SIG-M5 (cell line): ENCODE measurements around the gene LIN7A.
"Not testable (repeated sequence)": the region's sequence is repeated elsewhere in the genome, so short reads cannot be mapped to it uniquely, and the experiment has no call there.

ENCODE experiments used
- DNase-seq: peaks from one replicate; lab custom pipeline; 2025; lab: John Stamatoyannopoulos, UW

LIN7A gene

DNA sequence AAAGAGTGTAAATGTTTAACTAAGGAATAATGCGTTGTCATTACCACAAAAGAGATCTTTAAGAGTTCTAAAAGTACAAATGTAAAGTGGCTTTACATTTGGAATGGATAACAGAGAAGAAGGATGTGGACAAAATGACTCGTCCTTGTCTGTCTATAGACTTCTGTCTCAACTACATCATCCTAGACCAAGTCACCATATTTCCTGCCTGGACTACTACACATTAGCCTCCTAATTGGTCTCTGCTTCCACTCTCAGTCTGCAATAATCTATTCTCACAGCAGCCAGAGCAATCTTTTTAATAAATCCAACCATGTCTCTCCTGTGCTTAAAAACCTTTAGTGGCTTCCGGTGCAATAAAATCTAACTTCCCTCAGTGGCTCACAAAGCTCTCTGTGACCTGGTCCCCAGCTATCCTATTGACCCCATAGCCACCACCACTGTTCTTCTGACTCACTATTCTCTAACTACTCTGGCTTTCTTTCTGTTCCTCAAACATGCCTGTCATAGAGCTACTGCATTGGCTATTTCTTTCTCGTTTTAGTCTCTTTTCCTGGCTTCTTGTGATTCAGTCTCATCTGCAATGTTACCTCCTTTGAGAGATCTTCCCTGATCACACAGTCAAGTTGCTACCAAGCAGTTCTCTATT lies 130.0 kb downstream of the LIN7A start:
- no peak for DNase-seq

DNA sequence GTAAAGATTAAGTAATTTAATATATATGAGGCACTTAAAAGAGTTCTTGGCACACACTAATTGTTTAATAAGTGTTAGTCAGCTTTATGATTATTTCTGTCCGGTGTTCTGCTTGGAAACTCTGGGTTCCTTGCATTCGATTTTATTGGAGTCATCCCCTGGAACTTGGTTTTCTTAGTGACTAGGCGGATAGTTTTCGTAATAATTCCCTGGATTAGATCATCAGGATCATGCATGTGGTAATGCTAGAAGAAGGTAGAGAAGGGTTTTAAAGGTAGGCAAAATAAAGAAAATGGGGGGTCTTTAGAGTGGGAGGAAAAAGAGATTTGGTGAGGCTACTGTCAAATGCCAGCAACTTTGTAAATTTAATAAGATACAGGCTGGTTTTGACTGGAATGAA lies 132.6 kb downstream of the LIN7A start:
- no peak for DNase-seq

DNA sequence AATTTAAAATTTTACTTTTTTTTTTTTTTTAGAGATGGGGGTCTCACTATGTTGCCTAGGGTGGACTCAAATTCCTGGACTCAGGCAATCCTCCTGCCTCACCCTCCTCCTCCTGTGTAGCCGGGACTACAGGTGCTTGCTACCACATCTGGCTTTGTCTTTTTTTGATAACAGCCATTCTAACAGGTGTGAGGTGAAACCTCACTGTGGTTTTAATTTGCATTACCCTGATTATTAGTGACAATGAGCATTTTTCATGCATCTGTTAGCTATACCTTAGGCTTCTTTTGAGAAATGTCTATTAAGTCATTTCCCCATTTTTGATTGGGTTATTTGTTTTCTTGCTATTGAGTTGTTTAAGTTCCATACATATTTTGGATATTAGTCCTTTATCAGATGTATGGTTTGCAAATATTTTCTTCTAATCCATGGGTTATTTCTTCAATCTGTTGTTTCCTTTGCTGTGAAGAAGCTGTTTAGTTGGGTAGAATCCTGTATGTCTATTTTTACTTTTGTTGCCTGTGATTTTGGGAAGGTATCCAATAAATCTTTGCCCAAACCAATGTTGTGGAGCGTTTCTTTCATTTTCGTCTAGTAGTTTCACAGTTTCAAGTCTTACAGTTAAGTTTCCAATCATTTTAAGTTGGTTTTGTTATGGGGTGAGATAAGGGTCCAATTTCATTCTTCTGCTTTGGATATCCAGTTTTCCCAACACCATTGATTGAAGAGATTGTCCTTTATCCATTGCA lies 134.9 kb downstream of the LIN7A start:
- no peak for DNase-seq

- DNase-seq = no peak
Measured at GRCh38 chr12:80798281-80798680, 139.5 kb downstream of the LIN7A start.

DNA sequence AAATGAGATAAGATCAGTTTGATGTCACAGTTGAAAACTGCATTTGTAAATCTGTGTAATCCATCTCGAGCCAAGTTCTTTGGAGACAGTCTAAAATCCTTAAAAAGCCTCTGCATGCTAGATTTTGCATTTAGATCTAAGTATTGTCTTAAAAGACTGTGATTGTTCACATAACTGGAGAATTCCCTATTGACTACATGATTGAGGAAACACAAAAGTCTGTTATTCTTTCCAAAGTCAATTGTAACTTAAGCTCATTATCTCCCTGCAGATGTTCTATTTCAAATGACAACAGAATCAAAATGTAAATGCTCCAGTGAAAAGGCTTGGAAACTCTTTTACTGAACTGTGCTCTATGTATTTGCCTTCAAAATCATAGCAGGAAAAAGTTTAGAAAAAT lies 143.2 kb downstream of the LIN7A start:
- no peak for DNase-seq

DNA sequence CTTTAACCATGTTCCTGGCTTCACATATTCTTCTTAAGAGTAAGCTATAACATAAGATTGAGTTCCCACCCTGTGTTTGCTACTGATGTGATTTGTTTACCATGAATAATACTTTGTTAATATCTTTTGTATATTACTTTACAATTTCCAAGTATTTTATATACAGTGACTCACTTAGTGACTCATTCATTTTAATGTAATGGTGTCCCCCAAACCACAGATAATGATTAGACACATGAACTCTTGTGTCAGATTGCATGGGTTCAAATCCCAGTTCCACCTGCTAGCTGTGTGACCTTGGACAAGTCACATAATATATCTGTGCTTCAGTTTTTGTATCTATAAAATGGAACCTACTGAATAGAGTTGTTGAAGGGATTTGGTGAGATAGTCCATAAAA lies 144.9 kb downstream of the LIN7A start:
- no peak for DNase-seq

DNA sequence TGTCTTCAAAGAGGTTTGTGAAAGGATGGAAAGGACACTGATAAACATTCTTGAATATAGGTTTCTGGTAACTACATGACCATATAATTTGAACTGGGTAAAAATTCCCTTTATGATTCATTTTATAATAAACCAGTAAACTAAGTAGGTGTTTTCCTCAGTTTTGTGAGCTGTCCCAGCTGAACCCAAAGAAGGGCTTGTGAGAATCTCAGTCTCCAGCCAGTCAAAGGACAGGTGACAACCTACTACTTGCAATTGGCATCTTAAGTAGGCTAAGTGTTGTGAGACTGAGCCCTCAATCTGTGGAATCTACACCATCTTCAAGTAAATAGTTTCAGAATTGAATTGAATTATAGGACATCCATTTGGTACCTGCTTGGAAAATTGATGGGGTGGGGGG lies 145.9 kb downstream of the LIN7A start:
- DNase-seq = no peak

DNA sequence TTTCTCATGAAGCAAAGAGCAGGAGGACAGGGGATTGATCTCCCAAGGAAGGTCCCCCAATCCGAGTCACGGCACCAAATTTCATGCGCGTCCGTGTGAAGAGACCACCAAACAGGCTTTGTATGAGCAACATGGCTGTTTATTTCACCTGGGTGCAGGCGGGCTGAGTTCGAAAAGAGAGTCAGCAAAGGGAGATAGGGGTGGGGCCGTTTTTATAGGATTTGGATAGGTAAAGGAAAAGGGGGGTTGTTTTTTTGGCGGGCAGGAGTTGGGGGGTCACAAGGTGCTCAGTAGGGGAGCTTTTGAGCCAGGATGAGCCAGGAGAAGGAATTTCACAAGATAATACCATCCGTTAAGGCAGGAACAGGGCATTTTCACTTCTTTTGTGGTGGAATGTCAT lies 149.3 kb downstream of the LIN7A start:
- not testable (repeated sequence) for DNase-seq

DNA sequence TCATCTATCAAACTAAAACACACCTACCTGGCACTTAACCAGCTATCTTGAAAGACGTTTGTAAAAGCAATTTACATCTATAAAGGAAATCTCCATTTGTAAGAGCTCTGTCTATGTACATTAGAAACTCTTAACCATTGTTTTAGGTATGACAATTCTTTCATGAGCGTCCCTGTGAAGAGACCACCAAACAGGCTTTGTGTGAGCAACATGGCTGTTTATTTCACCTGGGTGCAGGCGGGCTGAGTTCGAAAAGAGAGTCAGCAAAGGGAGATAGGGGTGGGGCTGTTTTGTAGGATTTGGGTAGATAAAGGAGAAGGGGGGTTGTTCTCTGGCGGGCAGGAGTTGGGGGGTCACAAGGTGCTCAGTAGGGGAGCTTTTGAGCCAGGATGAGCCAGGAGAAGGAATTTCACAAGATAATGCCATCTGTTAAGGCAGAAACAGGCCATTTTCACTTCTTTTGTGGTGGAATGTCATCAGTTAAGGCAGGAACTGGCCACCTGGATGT lies 154.7 kb downstream of the LIN7A start:
- DNase-seq = not testable (repeated sequence)

GRCh38 chr12:80781313-80781712 lies 156.4 kb downstream of the LIN7A start:
- no peak for DNase-seq

- no peak for DNase-seq
Measured at GRCh38 chr12:80780746-80781145, 157.0 kb downstream of the LIN7A start.

DNA sequence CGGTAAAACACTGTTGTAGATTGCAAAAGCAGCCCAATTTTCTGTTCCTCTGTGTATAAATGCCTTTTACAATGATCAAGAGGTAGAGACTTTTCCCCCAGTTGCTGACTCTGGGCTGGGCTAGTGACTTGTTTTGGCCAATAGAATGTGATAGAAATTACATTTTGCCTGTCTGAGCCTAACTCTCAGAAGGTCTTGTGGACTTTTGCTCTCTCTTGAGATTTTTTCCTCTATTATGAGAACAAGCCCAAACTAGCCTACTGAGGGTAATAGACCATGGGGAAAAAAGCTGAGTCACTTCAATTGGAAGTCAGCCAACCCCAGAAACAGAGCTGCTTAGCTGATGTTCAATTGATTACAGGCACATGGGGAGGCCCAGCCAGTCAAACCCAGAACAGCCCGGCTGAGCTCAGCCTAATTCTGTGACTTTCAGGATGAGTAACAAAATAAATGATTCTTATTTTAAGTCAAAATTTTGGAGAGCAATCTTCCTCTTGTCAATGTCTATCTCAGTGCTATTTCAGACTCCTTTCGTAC lies 159.7 kb downstream of the LIN7A start:
- no peak for DNase-seq

- no peak for DNase-seq
Measured at GRCh38 chr12:80777587-80777986, 160.1 kb downstream of the LIN7A start.

GRCh38 chr12:80776706-80777105 lies 161.0 kb downstream of the LIN7A start:
- DNase-seq = no peak

GRCh38 chr12:80770958-80771357 lies 166.8 kb downstream of the LIN7A start:
- no peak for DNase-seq

DNA sequence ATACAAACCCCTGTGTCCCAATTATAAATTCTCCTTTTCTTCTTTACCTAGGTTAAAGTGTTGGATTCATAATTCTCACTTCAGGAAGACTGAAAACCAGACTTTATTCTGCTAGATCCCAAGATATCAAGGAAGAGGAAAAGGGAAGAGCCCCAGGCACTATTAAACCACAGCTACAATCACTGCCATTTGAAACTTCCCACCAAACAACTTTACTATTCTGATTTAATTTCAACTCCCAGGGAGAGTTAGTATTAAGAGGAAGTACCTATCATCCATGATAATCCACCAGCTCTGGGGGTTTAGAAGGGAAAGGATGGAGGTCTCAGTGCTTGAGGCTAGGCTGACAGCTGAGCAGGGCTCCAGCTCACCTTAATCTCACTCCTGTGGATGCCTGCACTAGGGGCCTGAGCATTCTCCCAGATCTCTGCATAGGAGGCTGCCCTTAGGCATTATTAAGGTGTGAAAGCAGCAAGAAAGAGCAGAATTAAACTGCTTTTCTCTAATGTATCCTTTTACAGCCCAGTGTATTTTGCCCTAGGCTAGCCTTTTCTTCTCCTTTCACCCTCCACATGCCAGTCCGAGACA lies 168.1 kb downstream of the LIN7A start:
- DNase-seq = no peak

DNA sequence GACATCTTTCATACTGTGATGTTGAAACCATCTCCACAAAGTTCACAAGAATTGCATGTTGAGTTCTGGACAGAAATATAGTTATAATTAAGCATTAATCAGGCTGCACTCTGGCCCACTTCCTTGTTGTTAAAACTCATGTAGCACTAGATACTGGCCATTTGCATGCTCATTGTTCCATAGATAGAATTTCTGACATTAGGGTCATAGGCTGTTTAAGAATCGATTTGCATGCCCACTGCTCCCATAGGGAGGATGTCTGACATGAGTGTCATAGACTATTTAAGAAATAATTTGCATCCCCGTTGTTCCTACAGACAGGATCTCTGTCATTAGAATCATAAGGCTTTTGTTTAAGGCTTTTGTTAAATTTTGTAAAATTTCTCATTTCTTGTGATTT lies 170.8 kb downstream of the LIN7A start:
- no peak for DNase-seq

- DNase-seq = no peak
Measured at GRCh38 chr12:80766210-80766609, 171.5 kb downstream of the LIN7A start.

DNA sequence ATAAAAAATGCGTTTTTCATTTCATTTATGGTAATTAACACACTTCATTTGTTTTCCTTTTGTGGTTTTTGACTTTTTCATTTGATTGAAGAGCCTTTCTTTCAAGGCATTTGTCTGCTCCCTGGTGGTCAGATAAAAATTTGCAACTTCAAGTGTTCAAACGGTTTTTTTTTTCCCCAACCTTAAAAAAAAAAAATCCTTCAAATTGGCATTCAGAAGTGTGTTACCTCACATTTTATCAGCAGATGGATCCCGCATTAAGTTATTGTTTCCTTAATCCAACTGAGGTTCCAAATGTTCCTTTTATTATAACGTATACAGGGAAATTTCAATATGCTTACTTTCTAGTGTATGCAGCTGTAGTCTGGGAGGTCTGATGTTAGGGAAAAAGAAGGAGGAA lies 173.9 kb downstream of the LIN7A start:
- DNase-seq = no peak

GRCh38 chr12:80761838-80762237 lies 175.9 kb downstream of the LIN7A start:
- no peak for DNase-seq

DNA sequence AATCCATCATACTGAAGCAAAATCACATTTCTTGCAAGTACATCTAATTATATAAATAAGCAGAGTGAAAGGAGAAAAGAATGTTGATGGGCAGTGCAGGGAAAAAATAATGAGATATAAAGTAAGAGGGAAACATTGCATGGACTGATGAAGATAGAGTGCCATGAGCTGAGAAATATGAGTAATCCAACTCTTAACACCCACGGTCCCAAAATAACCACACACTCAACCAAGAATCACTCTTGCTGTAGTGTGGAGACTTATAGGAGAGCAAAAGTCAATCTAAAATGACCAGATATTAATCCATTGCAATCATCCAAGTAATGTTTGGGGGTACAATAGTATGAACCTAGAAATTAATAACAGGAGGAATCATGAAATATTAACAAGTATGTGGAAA lies 180.9 kb downstream of the LIN7A start:
- no peak for DNase-seq

DNA sequence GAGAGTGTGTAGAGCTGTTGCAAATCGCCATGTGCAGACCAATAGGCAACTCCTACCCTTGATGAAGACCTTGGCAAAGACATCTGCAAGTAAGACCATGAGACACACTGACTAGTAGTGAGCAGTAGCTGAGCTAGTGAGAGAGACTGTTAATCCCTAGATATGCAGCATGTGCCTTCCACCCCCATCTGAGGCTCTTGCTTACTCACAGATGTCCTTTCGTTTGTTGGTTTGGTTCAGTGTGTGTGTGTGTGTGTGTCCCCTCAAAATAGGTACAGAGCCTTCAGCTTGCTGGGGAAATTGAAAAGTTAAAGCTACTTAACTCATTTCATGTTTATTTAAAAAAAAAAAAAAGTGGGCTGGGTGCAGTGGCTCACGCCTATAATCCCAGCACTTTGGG lies 183.5 kb downstream of the LIN7A start:
- DNase-seq = no peak

GRCh38 chr12:80752464-80752863 lies 185.3 kb downstream of the LIN7A start:
- DNase-seq = no peak
